D721Med (cell line): Measurements from ENCODE around the gene UGT8.

Source experiments
- DNase-seq: peaks from one replicate; pipeline ENCODE4 v3.0.0; 2011; ENCODE audit warnings: low spot score; ENCODE audit not compliant: insufficient read length
- FAIRE-seq: peaks from 2 replicates; lab custom pipeline; 2011; peaks lifted over from hg19 to GRCh38; lab: Jason Lieb, UNC
- TF ChIP-seq, protein P1 (sequence below): IDR thresholded peaks from 2 replicates; pipeline ENCODE4 v1.5.1; 2012; ENCODE audit warnings: mild to moderate bottlenecking, control low read depth; ENCODE audit not compliant: insufficient read depth; ENCODE audit errors: missing control alignments

The UGT8 gene, protein sequence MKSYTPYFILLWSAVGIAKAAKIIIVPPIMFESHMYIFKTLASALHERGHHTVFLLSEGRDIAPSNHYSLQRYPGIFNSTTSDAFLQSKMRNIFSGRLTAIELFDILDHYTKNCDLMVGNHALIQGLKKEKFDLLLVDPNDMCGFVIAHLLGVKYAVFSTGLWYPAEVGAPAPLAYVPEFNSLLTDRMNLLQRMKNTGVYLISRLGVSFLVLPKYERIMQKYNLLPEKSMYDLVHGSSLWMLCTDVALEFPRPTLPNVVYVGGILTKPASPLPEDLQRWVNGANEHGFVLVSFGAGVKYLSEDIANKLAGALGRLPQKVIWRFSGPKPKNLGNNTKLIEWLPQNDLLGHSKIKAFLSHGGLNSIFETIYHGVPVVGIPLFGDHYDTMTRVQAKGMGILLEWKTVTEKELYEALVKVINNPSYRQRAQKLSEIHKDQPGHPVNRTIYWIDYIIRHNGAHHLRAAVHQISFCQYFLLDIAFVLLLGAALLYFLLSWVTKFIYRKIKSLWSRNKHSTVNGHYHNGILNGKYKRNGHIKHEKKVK

DNA sequence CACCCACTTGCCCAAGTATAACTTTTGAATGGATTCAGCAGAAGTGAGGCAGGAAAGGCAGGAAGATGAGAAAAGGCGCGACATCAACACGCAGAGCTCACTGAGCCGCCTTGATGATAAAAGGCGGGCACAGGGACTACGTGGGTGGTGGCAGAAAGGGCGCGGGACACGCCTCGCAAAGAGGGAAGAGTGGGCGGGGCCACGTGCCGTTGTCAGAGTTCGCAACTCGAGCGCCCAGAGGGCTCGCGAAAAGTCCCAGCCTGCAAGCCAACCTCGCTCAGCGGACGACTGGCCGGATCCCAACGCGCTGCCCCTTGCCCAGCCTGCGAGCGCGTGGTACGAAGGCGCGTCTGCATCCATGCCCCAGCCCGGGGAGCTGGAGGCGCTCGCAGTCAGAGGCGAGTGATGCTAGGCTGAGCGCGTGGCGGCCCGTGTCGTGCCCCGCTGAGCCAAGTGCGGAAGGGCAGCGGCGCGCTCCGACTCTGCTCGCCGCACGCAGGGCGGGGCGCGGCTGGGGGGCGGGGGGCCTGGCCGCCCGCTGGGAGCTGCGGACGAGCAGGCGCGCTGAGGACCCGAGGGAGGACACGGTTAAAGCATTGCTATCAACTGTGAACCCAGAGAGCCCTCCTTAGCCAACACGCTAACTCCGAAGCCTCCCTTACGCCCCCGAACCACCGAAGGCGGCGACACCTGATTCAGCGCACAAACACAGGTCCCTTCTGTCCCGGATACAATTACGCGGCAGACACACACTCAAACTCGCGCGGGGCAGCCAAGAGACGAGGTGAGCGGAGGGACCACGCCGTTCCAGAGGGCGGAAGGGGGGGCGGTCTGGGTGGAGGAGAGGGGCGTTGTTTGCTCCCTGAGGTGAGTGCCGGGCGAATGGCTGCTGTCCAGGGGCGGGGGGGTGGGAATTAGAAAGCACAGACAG lies at the start of gene UGT8:
Gene UGT8, plus strand, starts transcription at position 617 of the 931 bp plus-strand sequence. CDS start 24,074 bp downstream, outside the sequence.
- FAIRE-seq, result no peak
- DNase-seq, result no peak
- TF ChIP-seq, protein P1, sequence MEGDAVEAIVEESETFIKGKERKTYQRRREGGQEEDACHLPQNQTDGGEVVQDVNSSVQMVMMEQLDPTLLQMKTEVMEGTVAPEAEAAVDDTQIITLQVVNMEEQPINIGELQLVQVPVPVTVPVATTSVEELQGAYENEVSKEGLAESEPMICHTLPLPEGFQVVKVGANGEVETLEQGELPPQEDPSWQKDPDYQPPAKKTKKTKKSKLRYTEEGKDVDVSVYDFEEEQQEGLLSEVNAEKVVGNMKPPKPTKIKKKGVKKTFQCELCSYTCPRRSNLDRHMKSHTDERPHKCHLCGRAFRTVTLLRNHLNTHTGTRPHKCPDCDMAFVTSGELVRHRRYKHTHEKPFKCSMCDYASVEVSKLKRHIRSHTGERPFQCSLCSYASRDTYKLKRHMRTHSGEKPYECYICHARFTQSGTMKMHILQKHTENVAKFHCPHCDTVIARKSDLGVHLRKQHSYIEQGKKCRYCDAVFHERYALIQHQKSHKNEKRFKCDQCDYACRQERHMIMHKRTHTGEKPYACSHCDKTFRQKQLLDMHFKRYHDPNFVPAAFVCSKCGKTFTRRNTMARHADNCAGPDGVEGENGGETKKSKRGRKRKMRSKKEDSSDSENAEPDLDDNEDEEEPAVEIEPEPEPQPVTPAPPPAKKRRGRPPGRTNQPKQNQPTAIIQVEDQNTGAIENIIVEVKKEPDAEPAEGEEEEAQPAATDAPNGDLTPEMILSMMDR, result no peak

DNA sequence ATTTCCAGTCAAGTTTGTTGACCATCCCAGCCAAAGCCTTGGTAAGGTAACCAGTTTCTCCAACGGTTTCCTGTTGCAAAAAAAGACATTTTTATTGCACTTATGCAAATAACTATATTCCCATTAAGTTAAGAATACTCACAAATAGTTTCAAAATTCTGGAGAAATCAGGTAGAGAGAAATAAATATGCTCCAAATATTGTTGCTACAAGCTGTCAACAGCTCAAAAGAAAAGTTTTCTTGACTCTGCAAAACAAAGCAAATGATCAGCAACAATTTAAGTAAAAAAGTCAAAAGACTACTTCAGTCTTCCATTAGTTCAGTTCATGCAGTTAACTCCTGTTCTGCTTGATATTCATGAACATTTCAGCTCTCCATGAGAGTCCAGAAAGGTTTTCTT lies 49.0 kb upstream of the UGT8 start:
- TF ChIP-seq, protein P1, result no peak
- no peak for DNase-seq
- FAIRE-seq, result no peak

DNA sequence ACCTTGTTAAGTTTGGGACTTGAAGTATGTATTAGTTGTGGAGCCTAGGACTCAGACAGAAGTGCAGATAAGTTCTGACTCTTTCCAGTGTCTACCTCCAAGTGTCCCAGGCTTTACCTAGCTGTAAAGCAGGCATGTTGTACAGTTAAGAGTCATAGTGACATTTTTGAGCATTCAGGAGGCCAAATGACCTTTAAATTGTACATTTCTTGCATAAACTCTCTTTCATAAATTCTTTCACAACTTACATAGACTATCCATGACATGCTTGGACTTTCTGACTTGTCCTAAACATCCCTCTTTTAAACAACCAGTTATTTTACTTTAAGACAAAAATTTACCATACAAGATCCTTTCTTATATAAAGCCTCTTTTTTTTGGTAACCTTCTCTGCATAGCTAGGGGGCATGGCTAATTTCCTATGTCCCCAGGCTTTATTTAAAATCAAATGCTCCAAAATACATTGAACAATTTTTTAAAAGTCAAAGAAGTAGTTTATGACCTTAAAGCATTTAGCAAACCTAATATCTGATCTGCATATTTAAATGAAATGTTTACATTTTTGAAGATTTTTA lies 40.1 kb upstream of the UGT8 start:
- DNase-seq, result no peak
- TF ChIP-seq, protein P1, result no peak
- FAIRE-seq, result no peak

DNA sequence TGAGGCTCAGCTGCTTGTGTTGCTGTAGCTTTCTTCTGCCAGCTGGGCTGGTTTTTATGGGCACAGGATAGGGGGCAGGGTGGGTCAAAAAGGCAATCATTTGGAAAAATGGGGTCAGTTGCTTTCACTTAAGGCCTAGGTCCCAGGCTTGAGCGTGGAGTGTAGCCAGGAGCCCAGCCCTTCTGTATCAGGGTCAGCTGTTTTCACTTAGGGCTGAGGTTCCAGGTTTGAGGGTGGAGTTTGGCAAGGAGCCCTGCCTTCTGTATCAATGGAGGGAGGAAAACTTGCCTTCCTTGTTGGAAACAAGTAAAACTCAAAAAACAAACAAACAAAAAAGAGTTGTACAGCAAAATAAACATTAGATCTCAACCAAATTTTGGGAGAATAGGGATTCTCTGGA lies 37.0 kb upstream of the UGT8 start:
- DNase-seq, result no peak
- no peak for FAIRE-seq
- TF ChIP-seq, protein P1, result no peak

DNA sequence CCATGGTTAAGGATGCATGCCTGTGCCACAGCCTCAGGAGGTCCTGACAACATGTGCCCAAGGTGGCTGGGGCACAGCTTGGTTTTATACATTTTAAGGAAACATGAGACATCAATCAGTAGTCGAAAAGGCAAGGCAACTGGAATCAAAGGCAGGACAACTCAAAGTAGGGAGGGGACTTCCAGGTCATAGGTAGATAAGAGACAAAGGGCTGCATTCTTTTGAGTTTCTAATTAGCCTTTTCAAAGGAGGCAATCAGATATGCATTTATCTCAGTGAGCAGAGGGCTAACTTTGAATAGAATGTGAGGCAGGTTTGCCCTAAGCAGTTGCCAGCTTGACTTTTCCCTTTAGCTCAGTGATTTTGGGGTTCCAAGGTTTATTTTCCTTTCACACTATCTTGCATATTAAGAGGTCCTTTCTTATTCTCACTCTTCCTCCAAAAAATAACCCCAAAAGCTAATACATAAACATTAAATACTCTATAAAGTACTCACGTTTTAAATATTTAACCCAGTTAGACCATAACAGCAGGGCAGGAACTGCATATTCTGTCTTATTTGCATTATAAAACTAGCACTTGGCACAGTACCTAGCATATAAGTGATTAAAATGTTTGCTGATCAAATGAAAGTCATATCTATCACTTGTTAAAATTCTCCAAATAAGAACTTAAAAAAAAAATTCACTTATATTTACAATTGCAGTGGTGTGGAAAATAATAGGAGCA lies 36.3 kb upstream of the UGT8 start:
- TF ChIP-seq, protein P1, result no peak
- DNase-seq (no peak), FAIRE-seq (no peak)

DNA sequence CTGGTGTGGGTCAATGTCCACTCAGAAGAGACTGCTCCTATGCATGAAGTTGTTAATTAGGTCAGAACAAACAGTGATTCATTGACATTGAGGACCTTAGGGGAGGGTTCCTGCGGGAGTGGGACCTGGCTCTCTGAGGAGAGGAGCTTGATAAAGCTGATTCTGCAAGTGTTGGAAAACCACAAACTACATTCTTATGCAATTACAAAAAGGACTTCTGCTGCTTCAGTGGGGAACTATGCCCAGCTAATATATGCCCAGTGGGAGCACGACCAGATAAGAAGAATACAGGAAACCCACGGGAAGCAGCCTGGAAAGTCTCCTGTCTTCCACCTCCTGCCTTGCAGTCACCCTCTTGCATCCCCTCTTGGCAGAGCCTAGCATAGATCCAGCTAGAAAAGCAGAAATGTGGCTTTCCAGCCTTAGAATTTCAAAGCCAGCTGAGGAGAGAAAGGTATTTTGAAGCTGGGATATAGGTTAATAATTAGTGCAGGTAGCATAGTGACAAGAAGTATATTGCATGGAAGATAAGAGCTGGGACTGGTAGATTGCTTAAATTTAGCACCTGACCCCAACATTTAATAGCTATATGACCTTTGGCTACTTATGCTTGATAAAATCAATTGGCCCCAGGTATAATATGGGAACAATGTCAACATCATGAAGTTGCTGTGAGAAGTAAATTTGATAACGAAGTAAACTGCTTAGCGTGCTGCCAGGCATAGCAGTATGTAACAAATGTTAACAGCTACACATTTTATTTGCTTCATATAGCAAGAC lies 34.9 kb upstream of the UGT8 start:
- no peak for FAIRE-seq
- DNase-seq, result no peak
- TF ChIP-seq, protein P1, result no peak
